Measurements from ENCODE around the gene DUSP14.

DUSP14 gene

GRCh38 chr17:37512442-37513068 lies 22.9 kb downstream of the DUSP14 start:
- in situ Hi-C loops (cut with HindIII; ENCODE audit: low sequenced_read_pairs): loop anchor here (5.0 kb wide), 1 partner anchor 60 kb away; no protein-coding TSS in a partner anchor

- in situ Hi-C loops (cut with HindIII; ENCODE audit: low sequenced_read_pairs): loop anchor here (5.0 kb wide), 1 partner anchor 59 kb away; no protein-coding TSS in a partner anchor
Observed at GRCh38 chr17:37513711-37514110, 24.0 kb downstream of the DUSP14 start.

- in situ Hi-C loops (cut with HindIII; ENCODE audit: low sequenced_read_pairs): no loop called here
Observed at GRCh38 chr17:37516127-37516571, 26.5 kb downstream of the DUSP14 start.

- in situ Hi-C loops (cut with HindIII; ENCODE audit: low sequenced_read_pairs): no loop called here
Observed at GRCh38 chr17:37517881-37518280, 28.2 kb downstream of the DUSP14 start.

- in situ Hi-C loops (cut with HindIII; ENCODE audit: low sequenced_read_pairs): no loop called here
Observed at GRCh38 chr17:37518826-37519225, 29.1 kb downstream of the DUSP14 start.

- in situ Hi-C loops (cut with HindIII; ENCODE audit: low sequenced_read_pairs): no loop called here
Observed at GRCh38 chr17:37519251-37519985, 29.7 kb downstream of the DUSP14 start.

- in situ Hi-C loops (cut with HindIII; ENCODE audit: low sequenced_read_pairs): no loop called here
Observed at GRCh38 chr17:37520174-37520573, 30.5 kb downstream of the DUSP14 start.

GRCh38 chr17:37521821-37522220 lies 32.1 kb downstream of the DUSP14 start:
- in situ Hi-C loops (cut with HindIII; ENCODE audit: low sequenced_read_pairs): no loop called here

GRCh38 chr17:37523715-37524219 lies 34.1 kb downstream of the DUSP14 start:
- in situ Hi-C loops (cut with HindIII; ENCODE audit: low sequenced_read_pairs): no loop called here

GRCh38 chr17:37527249-37527851 lies 37.7 kb downstream of the DUSP14 start:
- in situ Hi-C loops (cut with HindIII; ENCODE audit: low sequenced_read_pairs): no loop called here

GRCh38 chr17:37530420-37530819 lies 40.7 kb downstream of the DUSP14 start:
- in situ Hi-C loops (cut with HindIII; ENCODE audit: low sequenced_read_pairs): no loop called here

- in situ Hi-C loops (cut with HindIII; ENCODE audit: low sequenced_read_pairs): no loop called here
Observed at GRCh38 chr17:37532756-37533155, 43.1 kb downstream of the DUSP14 start.

GRCh38 chr17:37535906-37536305 lies 46.2 kb downstream of the DUSP14 start:
- in situ Hi-C loops (cut with HindIII; ENCODE audit: low sequenced_read_pairs): no loop called here

GRCh38 chr17:37538981-37539659 lies 49.4 kb downstream of the DUSP14 start:
- in situ Hi-C loops (cut with HindIII; ENCODE audit: low sequenced_read_pairs): no loop called here

- in situ Hi-C loops (cut with HindIII; ENCODE audit: low sequenced_read_pairs): no loop called here
Observed at GRCh38 chr17:37541880-37542660, 52.4 kb downstream of the DUSP14 start.

- in situ Hi-C loops (cut with HindIII; ENCODE audit: low sequenced_read_pairs): no loop called here
Observed at GRCh38 chr17:37543637-37544052, 54.0 kb downstream of the DUSP14 start.

GRCh38 chr17:37545486-37545885 lies 55.8 kb downstream of the DUSP14 start:
- in situ Hi-C loops (cut with HindIII; ENCODE audit: low sequenced_read_pairs): no loop called here

- in situ Hi-C loops (cut with HindIII; ENCODE audit: low sequenced_read_pairs): no loop called here
Observed at GRCh38 chr17:37546302-37546701, 56.6 kb downstream of the DUSP14 start.

- in situ Hi-C loops (cut with HindIII; ENCODE audit: low sequenced_read_pairs): no loop called here
Observed at GRCh38 chr17:37547986-37548385, 58.3 kb downstream of the DUSP14 start.

- in situ Hi-C loops (cut with HindIII; ENCODE audit: low sequenced_read_pairs): no loop called here
Observed at GRCh38 chr17:37551788-37552187, 62.1 kb downstream of the DUSP14 start.
